Activated naive CD4-positive, alpha-beta T cell treated with anti-CD3 and anti-CD28 coated beads, Interleukin-2, amount 50 U/mL, for 16 hours (primary cell): ENCODE data around the gene GABRA5.
"Not testable (repeated sequence)": the region's sequence is repeated elsewhere in the genome, so short reads cannot be mapped to it uniquely, and the experiment has no call there.

Experiments used
- DNase-seq: peaks from one replicate; pipeline ENCODE4 v3.0.0-alpha.2; 2020

Gene GABRA5

GRCh38 chr15:26866298-26867199 lies at the start of gene GABRA5:
TSS of gene GABRA5 (plus strand) at chr15:26867062. CDS start at chr15:26869249, 2,187 bp downstream.
- DNase-seq = no peak

GRCh38 chr15:26831191-26831590 lies 35.7 kb upstream of the GABRA5 start:
- DNase-seq = not testable (repeated sequence)

GRCh38 chr15:26831951-26832350 lies 34.9 kb upstream of the GABRA5 start:
- DNase-seq = no peak

- no peak for DNase-seq
These were observed 28.0 kb upstream of the GABRA5 start for GRCh38 chr15:26838742-26839460.

GRCh38 chr15:26841514-26841913 lies 25.3 kb upstream of the GABRA5 start:
- no peak for DNase-seq

- no peak for DNase-seq
These were observed 24.9 kb upstream of the GABRA5 start for GRCh38 chr15:26841941-26842340.

GRCh38 chr15:26842391-26842790 lies 24.5 kb upstream of the GABRA5 start:
- DNase-seq = no peak

- no peak for DNase-seq
These were observed 22.0 kb upstream of the GABRA5 start for GRCh38 chr15:26844901-26845300.

- no peak for DNase-seq
These were observed 18.4 kb upstream of the GABRA5 start for GRCh38 chr15:26848498-26848897.

- no peak for DNase-seq
These were observed 16.7 kb upstream of the GABRA5 start for GRCh38 chr15:26850161-26850560.

GRCh38 chr15:26852980-26853379 lies 13.9 kb upstream of the GABRA5 start:
- DNase-seq = no peak

GRCh38 chr15:26854435-26854834 lies 12.4 kb upstream of the GABRA5 start:
- no peak for DNase-seq

GRCh38 chr15:26864664-26865191 lies 2.1 kb upstream of the GABRA5 start:
- DNase-seq = no peak

- no peak for DNase-seq
These were observed 542 bp downstream of the GABRA5 start for GRCh38 chr15:26867200-26868007.

GRCh38 chr15:26868029-26868685 lies 1.3 kb downstream of the GABRA5 start:
- no peak for DNase-seq

GRCh38 chr15:26869628-26870027 lies 2.8 kb downstream of the GABRA5 start:
- no peak for DNase-seq

GRCh38 chr15:26870346-26870745 lies 3.5 kb downstream of the GABRA5 start:
- DNase-seq = no peak

- DNase-seq = no peak
These were observed 5.3 kb downstream of the GABRA5 start for GRCh38 chr15:26872206-26872605.

- no peak for DNase-seq
These were observed 7.0 kb downstream of the GABRA5 start for GRCh38 chr15:26873846-26874245.

GRCh38 chr15:26874774-26875475 lies 8.1 kb downstream of the GABRA5 start:
- no peak for DNase-seq

- no peak for DNase-seq
These were observed 8.6 kb downstream of the GABRA5 start for GRCh38 chr15:26875476-26875850.

- no peak for DNase-seq
These were observed 11.0 kb downstream of the GABRA5 start for GRCh38 chr15:26877831-26878230.
